ENCODE results near the gene AMIGO1.

The AMIGO1 gene

GRCh38 chr1:109546311-109547109 lies 37.0 kb upstream of the AMIGO1 start:
- peak; percentile 93 for DNase-seq (ENCODE audit: low read depth)
- peak overlapping the region; percentile 20 for H3K4me3 ChIP-seq (ENCODE audit: low read depth, low read length)
- TF ChIP-seq, protein P1, sequence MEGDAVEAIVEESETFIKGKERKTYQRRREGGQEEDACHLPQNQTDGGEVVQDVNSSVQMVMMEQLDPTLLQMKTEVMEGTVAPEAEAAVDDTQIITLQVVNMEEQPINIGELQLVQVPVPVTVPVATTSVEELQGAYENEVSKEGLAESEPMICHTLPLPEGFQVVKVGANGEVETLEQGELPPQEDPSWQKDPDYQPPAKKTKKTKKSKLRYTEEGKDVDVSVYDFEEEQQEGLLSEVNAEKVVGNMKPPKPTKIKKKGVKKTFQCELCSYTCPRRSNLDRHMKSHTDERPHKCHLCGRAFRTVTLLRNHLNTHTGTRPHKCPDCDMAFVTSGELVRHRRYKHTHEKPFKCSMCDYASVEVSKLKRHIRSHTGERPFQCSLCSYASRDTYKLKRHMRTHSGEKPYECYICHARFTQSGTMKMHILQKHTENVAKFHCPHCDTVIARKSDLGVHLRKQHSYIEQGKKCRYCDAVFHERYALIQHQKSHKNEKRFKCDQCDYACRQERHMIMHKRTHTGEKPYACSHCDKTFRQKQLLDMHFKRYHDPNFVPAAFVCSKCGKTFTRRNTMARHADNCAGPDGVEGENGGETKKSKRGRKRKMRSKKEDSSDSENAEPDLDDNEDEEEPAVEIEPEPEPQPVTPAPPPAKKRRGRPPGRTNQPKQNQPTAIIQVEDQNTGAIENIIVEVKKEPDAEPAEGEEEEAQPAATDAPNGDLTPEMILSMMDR (conservative IDR thresholded peaks at IDR 0.05; ENCODE audit: low read depth, low read length): peak; percentile 89

DNA sequence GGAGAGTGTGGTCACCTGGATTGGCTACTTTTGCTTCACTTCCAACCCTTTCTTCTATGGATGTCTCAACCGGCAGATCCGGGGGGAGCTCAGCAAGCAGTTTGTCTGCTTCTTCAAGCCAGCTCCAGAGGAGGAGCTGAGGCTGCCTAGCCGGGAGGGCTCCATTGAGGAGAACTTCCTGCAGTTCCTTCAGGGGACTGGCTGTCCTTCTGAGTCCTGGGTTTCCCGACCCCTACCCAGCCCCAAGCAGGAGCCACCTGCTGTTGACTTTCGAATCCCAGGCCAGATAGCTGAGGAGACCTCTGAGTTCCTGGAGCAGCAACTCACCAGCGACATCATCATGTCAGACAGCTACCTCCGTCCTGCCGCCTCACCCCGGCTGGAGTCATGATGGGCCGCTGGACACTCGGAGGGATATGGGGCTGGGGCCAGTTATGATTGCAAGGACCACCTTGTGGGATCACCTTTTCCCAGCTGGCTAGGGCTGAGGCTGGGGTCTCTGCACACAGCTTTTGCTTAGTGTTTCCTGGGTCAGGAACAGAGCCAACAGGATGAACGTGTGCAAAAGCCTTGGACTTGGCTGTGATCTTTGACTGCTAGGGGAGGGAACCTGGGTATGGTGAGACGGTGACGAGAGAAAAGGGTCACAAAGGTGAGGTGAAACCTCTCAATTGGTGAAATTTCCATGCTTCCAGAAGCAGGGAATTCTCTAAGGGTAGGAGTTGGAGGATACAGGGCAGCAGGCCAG lies 34.6 kb upstream of the AMIGO1 start:
- DNase-seq (ENCODE audit: low read depth): no peak
- TF ChIP-seq, protein P1 (conservative IDR thresholded peaks at IDR 0.05; ENCODE audit: low read depth, low read length): no peak
- H3K4me3 ChIP-seq (ENCODE audit: low read depth, low read length): no peak overlapping the region

DNA sequence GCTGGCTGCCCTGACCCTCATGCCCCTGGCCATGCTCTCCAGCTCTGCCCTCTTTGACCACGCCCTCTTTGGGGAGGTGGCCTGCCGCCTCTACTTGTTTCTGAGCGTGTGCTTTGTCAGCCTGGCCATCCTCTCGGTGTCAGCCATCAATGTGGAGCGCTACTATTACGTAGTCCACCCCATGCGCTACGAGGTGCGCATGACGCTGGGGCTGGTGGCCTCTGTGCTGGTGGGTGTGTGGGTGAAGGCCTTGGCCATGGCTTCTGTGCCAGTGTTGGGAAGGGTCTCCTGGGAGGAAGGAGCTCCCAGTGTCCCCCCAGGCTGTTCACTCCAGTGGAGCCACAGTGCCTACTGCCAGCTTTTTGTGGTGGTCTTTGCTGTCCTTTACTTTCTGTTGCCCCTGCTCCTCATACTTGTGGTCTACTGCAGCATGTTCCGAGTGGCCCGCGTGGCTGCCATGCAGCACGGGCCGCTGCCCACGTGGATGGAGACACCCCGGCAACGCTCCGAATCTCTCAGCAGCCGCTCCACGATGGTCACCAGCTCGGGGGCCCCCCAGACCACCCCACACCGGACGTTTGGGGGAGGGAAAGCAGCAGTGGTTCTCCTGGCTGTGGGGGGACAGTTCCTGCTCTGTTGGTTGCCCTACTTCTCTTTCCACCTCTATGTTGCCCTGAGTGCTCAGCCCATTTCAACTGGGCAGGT lies 33.9 kb upstream of the AMIGO1 start:
- no peak for DNase-seq (ENCODE audit: low read depth)
- no peak overlapping the region for H3K4me3 ChIP-seq (ENCODE audit: low read depth, low read length)
- TF ChIP-seq, protein P1 (conservative IDR thresholded peaks at IDR 0.05; ENCODE audit: low read depth, low read length): no peak

DNA sequence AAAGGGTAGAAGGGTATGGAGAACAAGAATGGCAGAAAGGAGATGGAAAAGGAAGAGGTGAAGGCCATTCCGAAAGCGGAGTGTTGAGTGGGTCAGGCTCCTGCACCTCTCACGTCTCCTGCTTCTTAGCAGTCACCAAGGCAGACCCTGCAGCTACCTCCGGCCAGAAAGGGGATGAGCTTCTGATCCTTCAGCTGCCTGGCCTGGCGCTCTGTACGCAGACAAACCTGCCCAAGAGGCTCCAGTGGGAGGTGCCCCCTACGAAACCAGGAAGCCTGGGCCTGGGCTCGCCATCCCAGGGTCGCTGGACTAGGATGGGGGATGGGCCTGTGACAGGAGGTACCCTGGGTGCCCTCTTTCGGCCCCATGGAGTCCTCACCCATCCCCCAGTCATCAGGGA lies 33.1 kb upstream of the AMIGO1 start:
- TF ChIP-seq, protein P1 (conservative IDR thresholded peaks at IDR 0.05; ENCODE audit: low read depth, low read length): no peak
- no peak overlapping the region for H3K4me3 ChIP-seq (ENCODE audit: low read depth, low read length)
- no peak for DNase-seq (ENCODE audit: low read depth)

- no peak overlapping the region for H3K4me3 ChIP-seq (ENCODE audit: low read depth, low read length)
- TF ChIP-seq, protein P1 (conservative IDR thresholded peaks at IDR 0.05; ENCODE audit: low read depth, low read length): no peak
- no peak for DNase-seq (ENCODE audit: low read depth)
These were observed 31.6 kb upstream of the AMIGO1 start for GRCh38 chr1:109541102-109541501.

- peak; percentile 37 for DNase-seq (ENCODE audit: low read depth)
- no peak within 1 kb of the TSS for H3K4me3 ChIP-seq (ENCODE audit: low read depth, low read length)
These were observed 30.1 kb upstream of the AMIGO1 start, which contains the start of gene GPR61 for GRCh38 chr1:109539676-109540075. TSS of gene GPR61 (plus strand) at chr1:109539872. CDS start at chr1:109543023, 3,151 bp downstream.

More at GRCh38 chr1:109539676-109540075, 30.1 kb upstream of the AMIGO1 start, which contains the start of gene GPR61:
- TF ChIP-seq, protein P1 (conservative IDR thresholded peaks at IDR 0.05; ENCODE audit: low read depth, low read length): no peak
